Epidermal melanocyte (primary cell): ENCODE results near the gene CRTAC1.

ENCODE experiments used
- DNase-seq: peaks from one replicate; pipeline ENCODE4 v3.0.0; 2011; ENCODE audit warnings: low spot score; ENCODE audit not compliant: insufficient read length

CRTAC1 gene

DNA sequence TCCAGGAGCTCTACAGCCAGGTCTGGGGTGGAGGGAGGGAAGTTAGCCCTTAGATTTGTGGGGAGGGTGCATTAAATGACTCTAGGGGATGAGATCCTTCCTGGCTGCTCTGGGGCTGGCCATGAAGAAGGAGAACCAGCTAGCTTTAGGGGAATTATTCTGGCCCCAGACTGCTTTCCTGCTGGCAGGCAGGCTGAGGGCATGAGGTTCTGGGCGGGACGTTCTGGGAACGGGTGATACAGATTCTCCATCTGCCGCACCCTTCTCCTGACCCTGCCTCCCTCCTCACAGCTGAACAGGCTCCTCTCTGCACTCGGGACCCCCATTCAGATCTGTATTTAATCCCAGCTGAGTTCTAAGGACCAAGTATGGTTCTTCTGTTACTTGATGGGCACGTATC lies 156.9 kb downstream of the CRTAC1 start:
- no peak for DNase-seq

DNA sequence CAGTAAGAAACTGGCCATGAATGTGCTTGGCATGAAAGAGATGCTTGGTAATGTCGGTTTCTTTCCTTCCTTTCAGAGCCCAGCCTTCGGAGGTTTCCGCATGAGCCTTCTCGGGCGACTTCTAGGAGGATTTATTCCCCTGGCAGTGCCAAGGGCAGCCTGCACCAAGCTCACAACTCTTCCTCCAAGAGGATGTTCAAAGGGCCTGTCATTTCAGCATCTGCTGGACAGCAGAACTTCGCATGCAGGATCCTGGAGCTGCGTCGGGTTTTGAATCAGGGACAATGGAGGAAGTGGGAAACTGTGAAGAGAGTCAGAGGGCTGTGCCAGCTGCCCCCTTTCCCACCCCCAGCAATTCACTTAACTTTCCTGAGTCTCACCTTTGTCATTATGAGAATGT lies 159.4 kb downstream of the CRTAC1 start:
- DNase-seq: no peak

- peak; percentile 96 for DNase-seq
Observed at GRCh38 chr10:97869091-97870042, 161.1 kb downstream of the CRTAC1 start.

DNA sequence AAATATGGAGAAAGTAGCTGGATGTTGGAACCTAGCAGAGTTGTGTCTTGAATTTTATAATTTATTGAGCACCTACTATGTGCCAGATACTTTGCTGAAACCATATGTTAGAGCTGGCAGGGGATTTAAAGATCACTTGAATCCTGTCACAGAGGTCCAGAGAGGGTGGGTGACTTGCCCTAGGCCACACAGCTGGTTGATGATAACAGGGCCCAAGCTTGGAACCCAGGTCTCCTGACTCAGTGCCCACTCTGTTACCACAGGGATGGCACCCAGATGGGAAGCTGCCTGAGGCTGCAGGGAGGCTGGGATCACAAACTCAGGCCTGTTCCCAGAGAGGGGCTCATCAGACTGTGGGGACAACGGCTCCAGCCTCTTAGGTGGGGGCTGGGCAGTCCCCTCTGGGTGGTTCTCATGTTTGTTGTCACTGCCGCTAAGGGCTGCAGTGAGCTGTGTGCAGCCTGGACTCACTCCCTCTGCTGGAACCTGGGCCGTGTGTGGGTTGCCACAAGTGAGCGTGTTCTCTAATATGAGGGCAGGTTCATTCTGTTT lies 162.2 kb downstream of the CRTAC1 start:
- no peak for DNase-seq

- DNase-seq: no peak
Observed at GRCh38 chr10:97867220-97867800, 163.1 kb downstream of the CRTAC1 start.

DNA sequence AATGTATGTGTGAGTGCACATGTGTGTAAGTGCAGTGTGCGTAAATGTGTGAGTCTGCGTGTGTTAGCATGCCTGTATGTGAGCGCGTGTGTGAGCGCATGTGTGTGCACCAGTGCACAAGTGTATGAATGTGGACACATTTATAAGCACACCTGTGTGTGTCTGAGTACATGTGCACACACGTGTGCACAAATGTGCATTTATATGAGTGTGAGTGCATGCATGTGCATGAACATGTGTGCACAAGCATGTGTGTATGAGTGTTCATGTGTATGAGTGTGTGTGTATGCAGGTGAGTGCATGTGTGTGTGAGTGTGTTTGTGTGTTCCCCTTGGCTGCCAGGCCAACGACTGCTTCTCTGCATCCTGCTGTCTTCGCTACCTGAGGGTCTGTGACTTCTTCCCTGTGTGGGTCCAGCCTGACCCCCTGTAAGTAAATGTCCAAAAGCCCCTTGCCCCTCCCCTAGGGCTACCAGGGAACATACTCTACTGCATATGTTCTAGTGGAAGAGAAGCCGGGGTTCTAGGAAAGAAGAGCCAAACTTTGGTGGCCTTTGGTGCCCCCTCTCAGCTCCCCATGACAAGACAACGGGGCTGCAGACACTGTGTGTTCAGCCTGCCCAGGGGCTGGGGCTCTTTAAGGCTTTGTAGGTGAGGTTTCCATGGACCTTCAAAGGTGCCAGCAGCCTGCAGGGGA lies 163.7 kb downstream of the CRTAC1 start:
- DNase-seq: no peak

DNA sequence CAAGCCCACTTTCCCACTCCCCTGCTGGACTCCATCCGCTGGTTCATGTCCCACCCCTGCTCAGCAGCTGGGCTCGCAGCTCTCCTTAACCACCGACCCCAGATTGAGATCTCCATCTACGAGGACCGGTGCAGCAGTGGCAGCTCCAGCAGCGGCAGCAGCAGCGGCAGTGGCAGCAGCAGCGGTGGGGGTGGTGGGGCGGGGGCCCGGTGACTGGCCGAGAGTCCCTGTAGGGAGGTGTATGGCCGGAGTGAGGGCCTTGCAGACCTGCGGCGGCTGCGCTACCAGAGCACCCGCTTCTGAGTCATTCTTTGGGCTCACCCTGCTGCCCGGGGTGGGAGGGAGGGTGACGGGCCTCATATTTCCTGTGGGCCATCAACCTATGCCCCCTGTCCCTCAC lies 164.9 kb downstream of the CRTAC1 start:
- DNase-seq: no peak

GRCh38 chr10:97863808-97864207 lies 166.6 kb downstream of the CRTAC1 start:
- no peak for DNase-seq

- no peak for DNase-seq
Observed at GRCh38 chr10:97861924-97862323, 168.5 kb downstream of the CRTAC1 start.

DNA sequence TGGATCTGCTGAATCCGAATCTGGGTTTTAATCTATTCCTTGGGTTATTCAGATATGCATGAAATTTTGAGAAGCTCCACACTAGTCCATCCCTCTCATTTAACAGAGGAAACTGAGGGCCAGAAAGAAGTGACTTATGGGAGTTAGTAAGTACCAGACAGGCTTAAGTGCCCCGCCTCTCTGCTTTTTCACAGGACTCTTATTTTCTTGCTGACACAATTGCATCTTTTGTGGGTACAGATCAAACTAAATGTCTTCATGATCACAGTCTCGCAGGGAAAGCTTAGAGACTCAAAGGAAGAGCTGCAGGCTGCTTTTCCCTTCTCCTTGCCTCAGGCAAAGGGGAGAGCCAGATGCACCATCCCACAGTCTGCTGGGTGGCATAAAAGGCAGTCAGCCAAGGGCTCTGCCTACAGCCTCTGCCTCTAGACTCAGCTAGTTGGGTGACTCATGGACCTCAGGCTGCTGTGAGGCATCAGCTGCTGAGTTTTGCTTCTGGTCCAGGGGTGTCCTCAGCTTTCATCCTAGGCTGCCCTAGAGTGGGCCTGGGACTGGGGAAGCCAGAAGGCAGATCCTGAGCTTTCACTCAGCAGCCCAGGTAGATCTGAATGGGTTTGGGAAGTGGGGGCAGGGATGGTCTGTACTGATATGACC lies 169.2 kb downstream of the CRTAC1 start:
- DNase-seq: peak; percentile 96

DNA sequence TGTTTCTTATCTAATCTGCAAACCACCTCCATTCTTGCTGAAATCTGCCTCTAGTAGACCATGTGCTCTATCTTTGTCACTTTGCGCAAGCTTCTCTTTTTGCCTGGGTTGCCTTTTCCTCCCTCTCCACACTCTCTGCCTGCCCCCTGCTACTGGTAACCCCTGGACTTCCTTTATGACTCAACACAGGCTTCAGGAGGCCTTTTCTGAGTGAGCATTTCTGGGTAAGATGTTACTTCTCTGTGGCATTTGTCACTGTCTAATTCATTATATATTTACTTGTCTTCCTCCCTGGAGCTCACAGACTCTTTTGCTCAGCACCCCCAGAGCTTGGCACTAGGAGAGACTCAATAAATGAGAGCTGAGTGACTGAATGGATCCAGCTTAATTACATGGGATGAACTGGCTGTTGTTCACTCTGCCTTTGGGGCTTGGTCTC lies 172.4 kb downstream of the CRTAC1 start:
- DNase-seq: no peak

- no peak for DNase-seq
Observed at GRCh38 chr10:97854743-97855142, 175.7 kb downstream of the CRTAC1 start.

DNA sequence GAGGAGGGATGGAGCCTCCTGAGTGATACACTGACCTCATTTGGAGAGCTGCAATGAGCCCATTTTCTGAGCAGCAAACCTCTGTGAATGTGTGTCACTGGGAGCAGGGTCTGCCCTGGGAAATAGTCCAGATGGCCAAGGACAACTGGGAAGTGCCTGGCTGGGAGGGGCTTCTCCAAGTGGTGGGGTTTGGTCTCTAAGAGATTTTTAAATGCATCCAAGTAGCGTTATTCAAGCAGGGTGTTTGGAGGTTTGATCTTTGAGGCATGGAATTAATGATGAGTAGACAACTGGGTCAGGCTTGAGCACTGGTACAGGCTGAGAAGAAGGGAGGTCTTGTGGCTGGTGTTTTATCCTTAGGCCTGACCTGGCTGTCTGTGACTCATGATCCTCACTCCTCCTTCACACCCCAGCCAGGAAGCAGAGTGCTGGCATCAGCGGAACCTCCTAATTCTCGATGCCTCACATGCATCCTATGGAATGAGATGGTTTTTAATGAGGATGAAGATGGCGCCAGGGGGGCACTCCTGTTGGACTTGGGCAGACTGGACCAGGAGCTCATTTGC lies 177.5 kb downstream of the CRTAC1 start:
- no peak for DNase-seq

DNA sequence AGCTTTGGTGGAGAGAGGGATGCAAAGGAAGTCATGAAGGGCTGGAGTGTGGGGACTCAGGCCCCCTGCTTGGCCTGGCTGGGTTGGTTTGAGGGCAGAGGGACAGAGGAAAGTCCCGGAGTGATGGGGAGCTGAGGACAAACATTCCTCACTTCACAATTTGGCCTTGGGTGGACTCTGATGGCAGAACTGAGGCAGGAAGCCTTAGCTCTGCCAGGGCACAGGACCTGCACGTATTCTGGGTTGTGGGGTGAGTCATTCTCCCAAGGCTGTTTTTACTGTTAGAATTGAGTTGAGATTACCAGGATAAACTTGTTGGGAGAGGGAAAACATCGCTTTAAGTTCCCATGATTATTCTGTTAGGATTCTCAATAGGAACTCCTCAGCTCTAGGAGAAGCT lies 178.1 kb downstream of the CRTAC1 start:
- DNase-seq: no peak

- DNase-seq: no peak
Observed at GRCh38 chr10:97851341-97852001, 178.9 kb downstream of the CRTAC1 start.

- no peak for DNase-seq
Observed at GRCh38 chr10:97850446-97850845, 180.0 kb downstream of the CRTAC1 start.

DNA sequence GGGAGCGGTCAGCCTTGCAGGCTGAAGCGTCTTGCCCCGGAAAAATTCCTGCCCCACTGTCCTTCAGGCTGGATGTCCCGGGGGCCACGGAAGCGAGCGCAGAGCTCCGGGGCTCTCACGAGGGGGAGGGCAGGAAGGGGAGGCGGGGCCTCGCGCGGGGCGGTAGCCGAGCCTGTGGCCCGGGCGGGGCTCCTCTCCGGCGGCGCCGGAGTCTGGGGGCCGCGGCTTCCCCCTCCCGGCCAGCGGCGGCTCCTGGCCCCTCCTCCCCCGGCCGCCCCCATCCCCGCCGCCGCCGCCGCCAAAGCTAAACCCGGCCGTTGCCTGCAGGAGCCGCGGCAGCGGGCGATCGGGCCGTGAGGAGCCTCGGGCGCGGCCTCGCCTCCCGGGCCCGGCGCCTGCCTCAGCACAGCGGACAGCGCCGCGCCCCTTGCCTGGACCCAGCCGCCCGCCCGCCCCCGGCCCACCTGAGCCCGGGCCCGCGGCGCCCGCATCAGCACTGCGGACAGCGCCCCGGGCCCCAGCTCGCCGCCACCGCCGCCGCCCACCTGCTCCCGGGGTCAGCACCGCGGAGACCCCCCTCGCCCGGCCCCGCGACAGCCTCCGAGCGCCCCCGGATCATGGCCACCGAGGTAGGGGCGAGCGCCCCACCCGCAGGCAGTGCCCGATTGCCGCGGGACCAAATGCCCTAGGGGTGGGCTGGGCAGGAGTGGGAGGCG lies 180.6 kb downstream of the CRTAC1 start, which contains the start of gene GOLGA7B:
Gene GOLGA7B (plus strand): TSS at position 157 of the 716 bp plus-strand sequence. CDS start 461 bp downstream, at position 618.
- no peak for DNase-seq

DNA sequence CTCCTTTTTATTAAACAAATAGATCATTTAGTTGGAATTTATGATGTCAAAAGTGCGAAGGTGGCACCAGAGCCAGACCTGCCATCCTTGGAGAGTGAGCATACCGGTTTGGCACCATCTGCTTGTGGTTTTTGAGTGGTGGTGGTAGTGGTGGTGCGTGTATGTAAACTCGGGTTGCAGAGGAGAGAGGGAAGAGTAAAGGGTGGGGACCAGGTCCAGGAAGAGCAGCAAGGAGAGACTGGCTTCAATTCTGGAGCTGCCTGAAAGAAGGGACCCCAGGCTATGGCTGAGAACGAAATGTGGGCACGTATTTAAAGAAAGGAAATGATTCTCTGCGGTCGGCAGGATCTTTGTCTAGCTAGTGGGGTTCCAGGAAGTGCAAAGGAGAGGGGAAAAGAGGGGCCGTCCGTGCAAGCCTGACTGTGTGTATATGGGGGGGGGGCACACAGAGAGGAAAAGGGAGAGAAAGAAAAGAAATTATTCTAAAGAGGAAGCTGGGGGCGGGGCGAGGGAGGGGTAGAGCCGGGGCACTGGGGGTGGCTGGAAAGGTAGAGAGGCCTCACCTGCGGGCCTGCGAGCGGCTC lies 181.2 kb downstream of the CRTAC1 start:
- no peak for DNase-seq

- DNase-seq: no peak
Observed at GRCh38 chr10:97844678-97845077, 185.7 kb downstream of the CRTAC1 start.
